ENCODE measurements around the gene SSTR5. TPM values are rescaled to one million over a fixed set of nuclear protein-coding genes. Genes with fewer than 3 reads are reported as not detected.

Gene SSTR5
- total RNA-seq, 1 experiment from 2014 or later: not detected

DNA sequence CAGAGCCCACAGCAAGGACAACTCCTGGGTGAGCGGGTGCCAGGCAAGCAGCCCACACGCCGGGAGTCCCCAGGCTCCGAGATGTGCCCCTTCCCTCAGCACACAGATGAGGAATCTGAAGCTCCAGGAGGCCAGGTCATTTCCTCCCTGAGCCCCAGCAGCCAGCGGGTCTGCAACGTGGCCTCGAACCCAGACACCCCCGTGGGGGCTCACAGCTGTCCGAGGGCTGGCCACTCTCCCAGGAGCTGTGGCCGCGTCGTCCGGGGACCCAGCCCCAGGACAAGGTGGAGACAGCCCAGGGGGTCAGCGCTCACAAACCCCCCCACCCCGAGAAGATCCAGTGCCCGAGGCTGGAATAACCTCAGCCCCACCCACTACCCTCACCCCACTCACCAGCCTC is 40.9 kb downstream of the SSTR5 start:
- no peak for DNase-seq (ENCODE audit: low spot score)
- in situ Hi-C loops (cut with HindIII; ENCODE audit: low sequenced_read_pairs): loop anchor here (5.0 kb wide), 1 partner anchor 69 kb away; no protein-coding TSS in a partner anchor

DNA sequence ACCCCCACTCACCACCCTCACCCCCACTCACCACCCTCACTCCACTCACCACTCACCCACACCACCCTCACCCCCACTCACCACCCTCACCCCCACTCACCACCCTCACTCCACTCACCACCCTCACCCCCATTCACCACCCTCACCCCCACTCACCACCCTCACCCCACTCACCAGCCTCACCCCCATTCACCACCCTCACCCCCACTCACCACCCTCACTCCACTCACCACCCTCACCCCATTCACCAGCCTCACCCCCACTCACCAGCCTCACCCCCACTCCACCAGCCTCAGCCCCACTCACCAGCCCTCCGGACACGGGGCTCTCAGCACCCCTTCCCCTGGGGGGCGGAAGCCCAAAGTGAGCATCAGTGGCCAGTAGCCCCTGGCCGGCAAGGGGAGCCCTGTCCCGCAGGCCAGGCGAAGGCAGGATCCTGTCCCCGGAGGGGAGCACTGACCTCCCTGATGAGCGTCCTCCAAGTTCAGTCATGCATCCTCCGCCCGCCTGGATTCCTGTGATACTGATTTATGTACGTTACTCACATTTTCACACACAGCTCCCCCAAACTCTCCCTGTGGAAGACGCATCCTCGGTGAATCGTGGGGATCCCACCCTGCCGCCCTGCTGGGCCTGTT is 41.5 kb downstream of the SSTR5 start:
- DNase-seq (ENCODE audit: low spot score): no peak
- in situ Hi-C loops (cut with HindIII; ENCODE audit: low sequenced_read_pairs): loop anchor here (5.0 kb wide), 1 partner anchor 68 kb away; no protein-coding TSS in a partner anchor

DNA sequence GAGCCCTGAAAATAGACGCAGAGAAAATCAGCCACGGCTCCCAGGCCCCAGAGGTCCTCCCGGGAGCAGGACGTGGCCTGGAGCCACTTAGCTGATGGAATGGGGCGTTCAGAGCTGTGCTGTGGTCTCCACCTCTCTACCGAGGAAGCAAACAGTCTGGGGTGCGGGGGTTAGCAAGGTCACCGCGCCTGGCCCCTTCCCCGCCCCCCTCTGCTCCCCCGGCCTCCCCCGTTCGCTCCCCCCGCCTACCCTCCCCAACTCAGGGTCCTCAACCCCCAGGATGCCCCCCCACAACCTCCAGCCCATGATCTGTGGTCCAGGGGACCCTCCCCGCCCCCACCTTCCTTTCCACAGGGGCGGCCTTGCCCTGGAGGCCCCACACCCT is 44.1 kb downstream of the SSTR5 start:
- no peak for DNase-seq (ENCODE audit: low spot score)
- in situ Hi-C loops (cut with HindIII; ENCODE audit: low sequenced_read_pairs): no loop called here

DNA sequence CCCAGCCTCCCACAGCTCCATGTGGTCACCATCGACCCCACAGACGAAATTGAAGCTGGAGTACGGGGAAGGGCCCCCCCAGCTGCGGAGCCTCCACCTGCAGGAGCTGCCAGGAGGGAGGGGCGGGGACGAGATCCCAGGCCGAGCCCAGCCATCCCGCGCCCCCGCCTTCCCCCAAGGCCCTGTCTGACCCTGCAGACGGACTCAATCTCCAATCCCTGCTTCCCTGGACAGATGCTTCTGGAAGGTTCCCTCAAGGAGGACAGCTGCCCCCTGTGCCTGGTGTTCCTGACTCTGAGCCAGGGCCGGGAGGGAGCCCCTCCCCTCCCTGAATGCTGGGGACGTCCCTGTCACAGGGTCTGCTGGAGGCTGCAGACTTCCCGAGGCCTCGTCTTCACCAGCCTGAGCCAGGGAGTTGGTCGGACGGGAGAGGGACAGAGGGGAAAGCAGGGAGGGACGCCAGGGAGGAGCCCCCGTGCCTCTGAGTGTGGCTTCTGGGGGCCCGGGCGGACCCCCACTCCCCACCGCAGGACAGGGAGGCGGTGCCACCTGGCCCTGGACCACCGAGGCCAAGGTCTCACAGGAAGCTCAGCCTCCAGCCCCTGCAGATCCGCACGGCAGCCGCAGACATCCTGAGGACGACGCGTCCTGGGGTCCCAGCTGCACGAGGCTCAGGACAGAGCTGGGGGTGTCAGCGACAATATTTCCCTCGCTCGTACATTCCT is 44.8 kb downstream of the SSTR5 start:
- in situ Hi-C loops (cut with HindIII; ENCODE audit: low sequenced_read_pairs): no loop called here
- no peak for DNase-seq (ENCODE audit: low spot score)

DNA sequence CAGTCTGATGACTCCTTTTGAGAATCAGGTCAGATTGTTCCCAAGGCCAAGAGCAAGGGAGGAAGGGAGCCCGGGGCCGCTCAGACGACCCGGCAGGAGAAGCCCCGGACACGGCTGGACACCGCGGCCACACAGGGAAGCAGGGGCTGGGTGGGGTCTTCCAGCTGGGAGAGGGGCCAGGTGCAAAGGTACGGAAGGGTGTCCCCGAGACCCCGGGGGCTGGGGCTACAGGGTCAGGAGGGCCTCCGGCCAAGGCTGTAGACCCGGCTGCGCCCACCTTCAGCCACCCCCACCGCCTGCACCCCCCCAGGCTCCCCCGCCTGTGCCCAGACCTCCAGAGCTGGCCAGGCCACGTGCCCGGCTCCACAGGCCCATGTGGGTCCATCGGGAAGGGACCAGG is 45.4 kb downstream of the SSTR5 start:
- in situ Hi-C loops (cut with HindIII; ENCODE audit: low sequenced_read_pairs): no loop called here
- no peak for DNase-seq (ENCODE audit: low spot score)

DNA sequence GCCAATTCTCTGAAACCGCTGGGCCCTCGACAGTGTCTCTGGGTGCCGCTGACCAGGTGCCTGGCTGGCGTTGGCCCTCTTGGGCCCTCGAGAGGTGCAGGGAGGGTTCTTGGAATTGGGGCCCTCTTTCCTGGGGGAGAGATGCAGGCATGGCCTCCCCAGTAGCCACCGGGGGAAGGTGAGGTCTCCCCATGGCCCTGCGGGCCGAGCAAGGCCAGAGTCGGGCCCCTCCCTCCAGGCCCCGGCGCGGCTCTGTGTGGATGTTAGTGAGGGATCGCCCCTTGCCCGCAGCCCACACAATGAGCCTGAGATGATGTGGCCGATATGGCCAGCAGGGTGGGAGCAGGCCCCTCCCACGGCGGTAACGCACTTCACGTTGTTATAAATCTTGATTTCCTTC is 46.6 kb downstream of the SSTR5 start:
- in situ Hi-C loops (cut with HindIII; ENCODE audit: low sequenced_read_pairs): no loop called here
- DNase-seq (ENCODE audit: low spot score): no peak

DNA sequence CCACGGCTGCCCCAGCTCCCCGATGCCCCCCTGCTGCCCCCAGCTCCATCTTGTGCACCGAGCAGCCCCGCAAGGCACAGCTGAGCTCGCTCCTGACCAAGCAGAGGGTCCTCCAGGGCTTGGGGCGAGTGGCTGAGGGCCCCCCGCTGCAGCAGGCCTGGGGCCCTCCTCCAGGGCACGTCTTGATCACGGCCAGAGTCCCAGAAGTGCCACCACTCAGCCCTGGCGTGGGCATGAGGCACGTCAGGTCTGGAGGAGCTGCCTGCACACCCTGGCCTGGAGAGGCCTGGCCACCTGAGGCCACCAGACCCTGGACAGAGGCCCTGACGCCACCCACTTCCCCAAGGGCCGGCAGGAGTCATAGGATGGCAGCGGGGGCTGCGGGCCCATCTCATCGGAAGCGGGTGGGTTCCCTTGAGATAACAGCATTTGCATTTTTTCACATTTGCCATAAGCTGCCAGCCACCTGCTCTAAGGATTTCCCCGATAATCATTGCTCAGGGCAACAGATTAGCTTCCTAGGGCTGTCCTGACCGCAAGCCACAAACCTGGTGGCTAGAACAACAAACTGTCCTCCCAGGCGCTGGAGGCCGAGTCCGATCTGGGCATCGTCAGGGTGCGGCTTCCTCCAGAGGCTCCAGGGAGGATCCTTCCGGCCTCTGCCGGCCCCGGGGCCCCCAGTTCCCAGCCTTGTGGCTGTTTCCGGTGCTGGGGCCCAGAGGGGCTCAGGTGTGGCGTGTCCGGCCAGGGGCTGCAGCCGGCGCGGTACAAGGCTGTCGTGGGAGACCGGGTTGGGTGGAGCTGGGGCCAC is 47.4 kb downstream of the SSTR5 start:
- in situ Hi-C loops (cut with HindIII; ENCODE audit: low sequenced_read_pairs): no loop called here
- no peak for DNase-seq (ENCODE audit: low spot score)

DNA sequence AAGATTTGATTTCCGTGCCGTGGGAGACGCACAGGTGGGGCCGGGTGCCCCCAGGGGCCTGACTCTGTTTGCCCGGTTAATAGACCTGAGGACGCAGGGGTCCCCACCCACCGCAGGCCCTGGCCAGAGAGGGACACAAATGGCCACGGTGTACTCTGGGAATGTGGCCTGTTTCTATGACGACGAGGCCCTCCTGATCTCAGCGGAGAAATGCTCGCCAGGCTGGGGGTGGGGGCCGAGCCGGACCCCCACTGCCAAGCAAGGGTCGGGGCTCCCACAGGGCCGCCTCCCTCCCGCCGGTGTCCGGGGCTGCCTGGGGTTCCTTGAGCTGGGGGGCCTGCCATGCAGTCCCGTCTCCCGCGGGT is 48.0 kb downstream of the SSTR5 start:
- in situ Hi-C loops (cut with HindIII; ENCODE audit: low sequenced_read_pairs): no loop called here
- no peak for DNase-seq (ENCODE audit: low spot score)

DNA sequence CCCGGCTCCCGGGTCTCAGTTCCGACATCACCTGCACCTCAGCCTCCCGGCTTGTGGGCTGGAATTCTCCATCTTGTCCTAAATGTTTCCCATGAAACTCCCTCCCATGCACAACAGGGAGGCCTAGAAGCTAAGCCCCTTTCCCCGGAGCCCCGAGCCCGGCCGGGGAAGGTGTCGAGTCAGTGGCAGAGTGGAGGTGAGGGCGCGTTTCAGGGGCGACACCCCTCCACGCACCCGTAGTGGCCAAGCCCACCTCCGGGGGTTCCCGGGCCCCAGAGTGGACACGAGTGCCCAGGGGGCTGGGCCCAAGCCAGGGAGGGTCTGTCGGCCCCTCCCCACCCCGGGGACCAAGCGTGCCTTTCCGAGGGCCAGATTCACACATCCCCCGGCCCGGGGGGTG is 48.5 kb downstream of the SSTR5 start:
- in situ Hi-C loops (cut with HindIII; ENCODE audit: low sequenced_read_pairs): no loop called here
- DNase-seq (ENCODE audit: low spot score): no peak

DNA sequence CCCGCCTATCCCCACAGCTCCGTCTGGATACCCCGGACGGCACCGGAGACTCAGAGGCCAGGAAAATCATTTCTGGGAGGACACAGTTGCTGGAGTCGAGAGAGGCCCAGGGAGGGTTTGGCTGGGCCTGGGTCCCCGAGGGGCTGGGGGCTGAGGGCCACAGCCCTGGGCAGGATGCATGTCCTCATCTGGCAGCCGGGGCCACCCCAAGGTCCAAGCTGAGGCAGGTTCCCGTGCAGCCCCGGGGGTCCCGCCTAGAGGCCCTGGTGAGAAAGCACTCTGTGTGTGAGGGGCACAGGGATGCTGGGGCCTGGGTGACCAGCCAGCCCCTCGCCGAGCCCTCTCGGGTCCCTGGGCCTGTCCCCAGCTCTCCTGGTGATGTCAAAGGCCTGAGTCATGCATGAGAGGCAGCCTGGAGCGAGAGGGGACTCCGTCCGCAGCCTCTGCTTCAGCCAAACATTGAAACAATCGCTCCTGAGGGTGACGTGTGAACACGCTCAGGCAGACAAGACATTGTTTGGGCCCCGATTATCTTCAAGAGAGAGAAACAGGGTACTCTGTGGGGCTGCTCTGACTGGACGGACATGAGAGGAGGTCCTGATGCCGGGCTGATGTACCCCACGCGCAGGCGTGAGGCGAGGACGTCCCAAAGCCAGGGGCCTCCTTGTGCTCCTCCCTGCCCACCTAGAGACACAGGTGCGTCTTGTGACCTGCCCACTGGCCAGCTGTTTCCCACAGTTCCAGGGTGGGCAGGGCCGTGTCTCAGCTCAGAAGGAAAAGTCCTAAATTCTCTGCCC is 49.3 kb downstream of the SSTR5 start:
- in situ Hi-C loops (cut with HindIII; ENCODE audit: low sequenced_read_pairs): no loop called here
- DNase-seq (ENCODE audit: low spot score): no peak

DNA sequence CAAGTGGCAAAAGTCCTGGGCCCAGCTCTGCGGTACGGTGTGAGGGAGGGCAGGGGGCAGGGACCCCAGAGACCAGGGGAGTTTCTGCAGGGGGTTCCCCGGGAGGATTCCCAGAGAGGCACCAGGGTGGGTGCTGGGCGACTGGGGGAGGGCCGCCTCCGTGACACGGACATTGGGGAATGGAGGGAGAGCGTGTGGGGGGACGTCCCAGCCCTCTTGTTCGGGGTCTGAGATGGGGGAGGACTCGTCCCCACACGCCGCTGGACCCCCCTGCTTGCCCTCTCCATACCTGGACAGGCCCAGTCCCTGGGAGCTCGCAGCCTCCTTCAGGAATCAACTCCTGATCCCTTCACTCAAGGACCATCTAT is 49.8 kb downstream of the SSTR5 start:
- in situ Hi-C loops (cut with HindIII; ENCODE audit: low sequenced_read_pairs): no loop called here
- DNase-seq (ENCODE audit: low spot score): no peak

DNA sequence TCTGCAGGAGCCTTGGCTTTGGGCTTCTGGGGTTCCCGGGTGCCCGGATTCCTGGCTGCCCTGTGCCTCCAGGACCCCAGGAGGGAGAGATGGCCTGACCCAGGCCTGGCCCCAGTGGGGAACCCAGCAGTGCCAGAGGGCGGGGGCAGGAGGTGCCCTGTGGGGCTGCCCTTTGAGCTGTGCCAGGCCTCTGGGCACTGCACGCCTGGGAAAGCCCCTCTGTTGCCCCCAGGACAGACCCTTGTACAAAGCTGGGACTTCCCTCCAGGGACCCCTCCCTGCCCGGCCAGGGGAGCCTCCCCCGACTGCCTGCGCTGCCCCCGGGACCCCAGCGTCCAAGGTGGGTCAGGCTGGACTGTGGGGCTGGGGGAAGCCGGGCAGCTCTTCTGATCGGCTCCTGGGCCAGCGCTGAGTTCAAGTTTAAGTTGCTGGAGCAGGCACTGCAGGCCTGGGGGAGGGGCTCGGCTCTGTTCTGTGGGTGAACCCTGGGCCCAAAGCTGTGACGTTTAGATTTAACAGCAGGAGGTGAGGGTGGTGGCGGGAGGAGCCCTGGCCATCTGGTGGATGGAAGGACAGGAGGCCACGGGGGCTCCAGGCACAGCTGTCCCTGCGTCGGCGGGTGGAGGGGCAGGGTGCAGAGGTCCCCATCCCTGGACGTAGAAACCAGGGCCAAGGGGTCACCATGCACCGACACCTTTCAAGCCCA is 51.1 kb downstream of the SSTR5 start:
- in situ Hi-C loops (cut with HindIII; ENCODE audit: low sequenced_read_pairs): no loop called here
- DNase-seq (ENCODE audit: low spot score): no peak

DNA sequence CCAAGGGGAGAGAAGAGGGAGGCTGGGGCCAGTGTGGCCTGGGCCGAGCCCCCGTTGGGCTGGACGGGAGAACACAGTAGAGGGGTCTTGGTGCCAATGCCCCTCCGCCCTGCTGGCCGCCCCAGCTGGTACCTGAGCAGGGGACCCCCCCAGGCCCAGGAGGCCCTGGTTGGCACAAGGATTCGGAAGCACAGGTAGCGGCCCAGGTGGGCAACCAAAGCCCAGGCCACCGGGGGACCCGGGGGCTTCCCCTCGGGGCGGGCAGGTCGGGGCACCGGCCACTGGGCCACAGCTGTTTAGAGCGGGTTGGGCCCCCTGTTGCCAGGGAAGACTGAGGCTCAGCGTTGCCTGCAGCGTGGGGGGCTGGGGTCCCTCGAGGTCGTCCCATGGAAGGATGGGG is 51.7 kb downstream of the SSTR5 start:
- no peak for DNase-seq (ENCODE audit: low spot score)
- in situ Hi-C loops (cut with HindIII; ENCODE audit: low sequenced_read_pairs): no loop called here

DNA sequence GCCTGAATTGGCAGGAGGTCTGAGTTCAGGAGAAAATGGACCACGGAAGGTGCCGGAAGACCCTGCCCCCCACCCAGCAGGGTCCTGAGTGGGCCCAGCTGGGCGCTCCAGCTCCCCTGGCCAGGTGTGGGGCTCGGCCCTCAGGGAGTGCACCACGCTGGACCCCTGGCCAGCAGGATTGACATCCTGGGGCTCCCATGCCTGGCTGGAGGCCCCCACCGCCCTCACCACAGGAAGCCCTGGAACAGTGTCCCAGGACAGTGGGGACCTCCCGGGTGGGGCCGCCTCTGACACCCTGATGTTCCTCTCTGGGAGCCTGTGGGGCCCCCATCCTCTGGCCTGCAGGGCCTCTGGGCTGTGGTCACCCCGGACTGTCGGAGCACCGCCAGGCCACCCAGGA is 52.2 kb downstream of the SSTR5 start:
- in situ Hi-C loops (cut with HindIII; ENCODE audit: low sequenced_read_pairs): no loop called here
- no peak for DNase-seq (ENCODE audit: low spot score)

DNA sequence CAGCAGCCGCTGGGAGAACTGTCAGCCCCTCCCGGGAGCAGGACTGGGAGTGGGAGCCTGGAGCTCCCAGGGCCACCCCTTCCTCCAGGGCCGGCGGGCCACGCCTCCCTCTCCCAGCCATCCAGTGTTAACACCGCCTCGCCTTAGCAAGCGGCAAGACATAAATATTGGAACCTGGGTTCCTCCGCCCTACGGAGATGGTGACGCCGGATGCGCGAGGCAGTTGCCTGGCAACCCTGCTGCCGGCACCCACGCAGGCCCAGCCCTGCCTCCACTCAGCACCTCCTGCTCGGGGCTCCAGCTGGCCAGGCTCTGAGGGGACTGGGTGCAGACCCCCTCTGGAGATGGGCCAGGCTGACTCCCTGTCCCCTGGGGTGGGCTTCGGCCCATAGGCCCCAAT is 52.9 kb downstream of the SSTR5 start:
- in situ Hi-C loops (cut with HindIII; ENCODE audit: low sequenced_read_pairs): no loop called here
- no peak for DNase-seq (ENCODE audit: low spot score)

DNA sequence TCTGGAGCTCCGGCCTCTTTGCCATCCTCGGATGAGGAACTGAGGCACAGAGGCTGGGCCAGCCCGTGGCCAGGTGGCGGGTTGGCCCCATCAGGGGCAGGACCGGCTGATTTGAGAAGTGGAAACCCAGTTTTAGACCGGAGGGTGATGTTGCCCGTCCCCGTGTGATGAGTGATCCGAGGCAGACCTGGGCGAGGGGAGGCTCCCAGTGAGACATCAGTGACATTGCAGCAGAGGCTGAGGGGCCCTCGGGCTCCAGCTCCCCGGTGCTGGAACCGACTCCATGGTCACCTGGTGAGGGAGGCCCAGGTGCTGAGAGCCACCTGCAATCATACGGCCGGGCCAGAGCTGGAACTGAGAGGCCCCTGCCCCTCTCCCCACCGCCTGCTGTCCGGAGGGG is 53.5 kb downstream of the SSTR5 start:
- no peak for DNase-seq (ENCODE audit: low spot score)
- in situ Hi-C loops (cut with HindIII; ENCODE audit: low sequenced_read_pairs): no loop called here

DNA sequence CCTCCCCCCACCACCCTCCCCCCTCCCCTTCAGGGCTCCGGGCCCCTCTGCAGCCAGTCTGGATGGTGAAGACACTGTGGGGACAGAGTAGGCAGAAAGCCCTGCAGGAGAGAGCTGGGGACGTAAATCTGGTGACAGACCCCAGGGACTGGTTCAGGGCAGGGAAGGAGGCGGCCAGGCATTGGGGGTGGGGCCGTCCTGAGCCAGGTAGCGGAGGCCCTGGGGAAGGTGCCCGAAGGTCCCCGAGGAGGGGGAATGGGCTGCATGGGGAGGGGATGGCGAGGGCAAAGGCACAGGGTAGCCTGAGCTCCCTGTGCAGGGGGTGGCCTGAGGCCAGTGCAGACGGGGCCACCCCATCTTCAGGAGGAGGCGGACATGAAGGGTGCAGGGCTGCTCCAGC is 54.0 kb downstream of the SSTR5 start:
- in situ Hi-C loops (cut with HindIII; ENCODE audit: low sequenced_read_pairs): no loop called here
- no peak for DNase-seq (ENCODE audit: low spot score)

DNA sequence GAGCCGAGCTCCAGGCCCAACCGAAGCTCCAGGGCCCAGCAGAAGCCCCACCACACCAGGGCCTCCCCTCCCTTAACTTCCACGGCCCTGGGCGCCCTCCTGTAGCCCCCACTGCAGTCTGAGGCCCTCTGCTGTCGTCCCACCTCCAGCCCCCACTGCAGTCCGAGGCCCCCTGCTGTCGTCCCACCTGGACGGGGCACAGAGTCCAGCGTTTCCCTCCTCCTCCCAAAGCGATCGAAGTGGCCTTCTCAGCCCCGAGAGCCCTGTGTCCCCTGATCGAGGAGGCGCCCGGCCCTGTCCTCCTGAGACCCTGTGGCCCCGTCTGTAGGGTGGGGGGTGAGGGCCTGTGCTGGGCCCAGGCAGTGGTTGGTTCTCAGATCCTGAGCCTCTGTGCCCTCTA is 54.6 kb downstream of the SSTR5 start:
- in situ Hi-C loops (cut with HindIII; ENCODE audit: low sequenced_read_pairs): no loop called here
- no peak for DNase-seq (ENCODE audit: low spot score)

Measured in G401 (cell line).